Activated T-cell treated with anti-CD3 and anti-CD28 coated beads for 1 hour (primary cell): ENCODE results near the gene SLC22A7.
A peak's percentile ranks its signal among the peaks of the same experiment; 100 is the strongest.

Source experiments
- DNase-seq: peaks from one replicate; pipeline ENCODE4 v3.0.0-alpha.2; 2020; ENCODE audit warnings: low read depth

SLC22A7 gene

GRCh38 chr6:43297644-43298564, at the start of gene SLC22A7:
Gene SLC22A7 (plus strand): TSS chr6:43298260. CDS start chr6:43298359, 99 bp downstream.
- DNase-seq: no peak

GRCh38 chr6:43248791-43249190, 49.3 kb upstream of the SLC22A7 start:
- no peak for DNase-seq

DNA sequence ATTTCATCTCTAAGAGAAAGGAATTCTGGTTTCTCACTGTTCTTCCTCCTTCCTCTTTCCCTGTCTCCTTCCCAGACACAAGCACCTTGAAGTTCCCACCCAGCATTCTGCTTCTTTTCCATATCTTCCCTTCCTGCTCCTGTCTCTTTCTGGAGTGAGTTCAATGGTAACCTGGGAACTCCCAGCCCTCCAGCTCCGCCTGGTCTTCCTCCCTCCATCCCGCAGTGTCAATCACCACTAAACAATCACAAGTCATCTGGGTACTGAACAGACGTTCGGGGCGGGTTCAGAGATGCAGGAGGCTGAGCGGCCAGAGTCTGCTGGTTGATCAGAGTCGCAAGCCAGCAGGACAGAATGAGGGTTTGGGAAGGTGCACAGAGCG, 47.1 kb upstream of the SLC22A7 start:
- DNase-seq: no peak

DNA sequence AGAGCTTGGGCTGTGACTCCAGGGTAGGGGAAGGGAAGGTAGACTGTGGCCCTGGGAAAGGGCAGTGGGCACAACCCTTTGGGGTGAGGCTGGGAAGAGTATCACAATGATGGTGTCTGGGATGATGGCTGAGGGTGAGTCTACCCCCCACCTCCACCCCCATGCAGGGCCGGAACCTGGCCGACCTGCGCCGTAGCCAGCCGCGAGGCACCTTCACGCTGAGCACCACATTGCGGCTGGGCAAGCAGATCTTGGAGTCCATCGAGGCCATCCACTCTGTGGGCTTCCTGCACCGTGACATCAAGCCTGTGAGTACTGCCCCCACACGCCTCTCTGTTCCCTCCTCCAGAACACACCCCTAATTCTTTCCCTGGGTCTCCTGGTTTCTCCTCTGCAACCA, 44.7 kb upstream of the SLC22A7 start:
- DNase-seq: no peak

DNA sequence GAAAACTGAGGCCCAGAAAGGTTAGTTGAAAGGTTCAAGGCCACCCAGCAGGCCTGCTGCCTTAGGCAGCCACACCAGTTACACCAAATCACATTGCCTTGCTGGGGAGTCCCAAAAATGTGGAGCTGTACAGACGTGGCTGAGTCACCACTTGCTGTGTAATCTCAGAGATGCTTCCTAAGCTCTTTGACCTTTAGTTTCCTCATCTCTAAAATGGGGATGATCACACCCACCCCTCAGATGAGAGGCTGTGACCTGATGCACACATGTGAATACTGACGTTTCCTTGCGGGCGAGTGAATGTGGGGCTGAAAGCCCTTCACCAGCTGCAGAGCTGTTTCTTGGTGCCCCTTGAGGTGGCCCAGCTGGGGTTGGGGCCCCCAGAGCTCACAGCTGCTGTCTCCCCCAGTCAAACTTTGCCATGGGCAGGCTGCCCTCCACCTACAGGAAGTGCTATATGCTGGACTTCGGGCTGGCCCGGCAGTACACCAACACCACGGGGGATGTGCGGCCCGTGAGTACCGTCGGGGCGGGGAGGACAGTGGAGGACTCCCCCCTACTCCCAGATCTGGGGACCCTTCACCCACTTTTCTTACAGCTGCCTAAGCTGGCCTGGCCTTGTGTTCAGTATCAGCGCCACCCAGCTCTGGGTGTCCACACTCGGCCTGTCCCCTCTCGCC, 43.8 kb upstream of the SLC22A7 start:
- no peak for DNase-seq

DNA sequence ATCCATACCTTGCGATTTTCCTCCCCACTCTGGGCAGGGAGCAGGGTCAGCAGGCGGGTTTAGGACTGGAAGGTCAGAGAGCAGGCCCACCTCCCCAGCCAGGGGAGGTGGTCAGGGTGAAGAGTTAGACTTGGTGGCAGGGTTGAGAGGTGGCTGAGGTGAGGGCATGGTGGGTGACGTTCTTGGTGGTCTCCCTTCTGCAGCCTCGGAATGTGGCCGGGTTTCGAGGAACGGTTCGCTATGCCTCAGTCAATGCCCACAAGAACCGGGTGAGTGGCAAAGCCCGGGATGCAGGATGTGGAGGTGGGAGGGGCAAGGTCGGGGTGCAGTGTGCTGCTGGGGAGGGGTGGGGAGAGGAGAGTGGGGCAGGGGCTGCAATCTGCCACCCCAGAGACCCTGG, 43.2 kb upstream of the SLC22A7 start:
- no peak for DNase-seq

DNA sequence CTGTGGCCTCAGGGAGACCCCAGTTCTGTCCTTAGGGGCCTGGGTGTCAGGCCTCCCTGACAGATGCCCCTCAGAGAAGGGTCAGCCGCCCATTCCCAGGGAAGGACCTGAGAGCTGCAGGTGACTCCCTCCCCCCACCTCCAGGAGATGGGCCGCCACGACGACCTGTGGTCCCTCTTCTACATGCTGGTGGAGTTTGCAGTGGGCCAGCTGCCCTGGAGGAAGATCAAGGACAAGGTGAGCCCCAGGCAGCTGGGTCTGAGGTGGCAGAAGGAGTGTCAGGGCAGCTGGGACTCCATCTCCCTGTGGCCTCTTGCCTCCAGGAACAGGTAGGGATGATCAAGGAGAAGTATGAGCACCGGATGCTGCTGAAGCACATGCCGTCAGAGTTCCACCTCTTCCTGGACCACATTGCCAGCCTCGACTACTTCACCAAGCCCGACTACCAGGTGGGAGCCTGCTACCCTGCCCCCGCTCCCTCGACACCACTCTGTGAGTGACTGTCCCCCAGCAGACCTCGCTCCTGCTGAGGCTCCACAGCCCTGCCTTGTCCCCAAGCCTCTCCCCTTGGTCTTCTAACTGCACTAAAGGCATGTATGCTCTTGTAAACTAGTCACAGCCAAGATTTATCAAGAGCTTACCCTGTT, 42.5 kb upstream of the SLC22A7 start:
- DNase-seq: no peak

- DNase-seq: no peak
Observed at GRCh38 chr6:43256670-43257366, 41.2 kb upstream of the SLC22A7 start.

GRCh38 chr6:43257367-43258145, 40.5 kb upstream of the SLC22A7 start:
- no peak for DNase-seq

DNA sequence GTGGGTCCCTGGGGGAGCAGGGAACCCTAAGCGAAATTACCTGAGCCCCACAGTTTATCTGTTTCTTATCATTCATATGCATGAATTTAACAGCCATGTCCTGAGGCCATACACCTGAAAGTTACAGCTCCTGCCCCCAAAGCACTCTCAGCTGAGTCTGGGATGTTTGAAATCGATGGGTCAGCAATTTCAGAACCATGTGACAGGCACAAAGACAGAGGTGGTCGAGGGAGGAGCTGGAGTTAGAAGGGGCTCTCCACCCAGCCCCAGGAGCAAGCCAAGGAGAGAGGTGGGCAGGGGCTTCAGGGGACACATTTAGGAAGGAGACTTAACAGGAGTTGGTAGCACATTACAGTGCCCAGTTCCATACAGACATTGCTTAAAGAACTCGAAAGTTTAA, 39.9 kb upstream of the SLC22A7 start:
- DNase-seq: no peak

DNA sequence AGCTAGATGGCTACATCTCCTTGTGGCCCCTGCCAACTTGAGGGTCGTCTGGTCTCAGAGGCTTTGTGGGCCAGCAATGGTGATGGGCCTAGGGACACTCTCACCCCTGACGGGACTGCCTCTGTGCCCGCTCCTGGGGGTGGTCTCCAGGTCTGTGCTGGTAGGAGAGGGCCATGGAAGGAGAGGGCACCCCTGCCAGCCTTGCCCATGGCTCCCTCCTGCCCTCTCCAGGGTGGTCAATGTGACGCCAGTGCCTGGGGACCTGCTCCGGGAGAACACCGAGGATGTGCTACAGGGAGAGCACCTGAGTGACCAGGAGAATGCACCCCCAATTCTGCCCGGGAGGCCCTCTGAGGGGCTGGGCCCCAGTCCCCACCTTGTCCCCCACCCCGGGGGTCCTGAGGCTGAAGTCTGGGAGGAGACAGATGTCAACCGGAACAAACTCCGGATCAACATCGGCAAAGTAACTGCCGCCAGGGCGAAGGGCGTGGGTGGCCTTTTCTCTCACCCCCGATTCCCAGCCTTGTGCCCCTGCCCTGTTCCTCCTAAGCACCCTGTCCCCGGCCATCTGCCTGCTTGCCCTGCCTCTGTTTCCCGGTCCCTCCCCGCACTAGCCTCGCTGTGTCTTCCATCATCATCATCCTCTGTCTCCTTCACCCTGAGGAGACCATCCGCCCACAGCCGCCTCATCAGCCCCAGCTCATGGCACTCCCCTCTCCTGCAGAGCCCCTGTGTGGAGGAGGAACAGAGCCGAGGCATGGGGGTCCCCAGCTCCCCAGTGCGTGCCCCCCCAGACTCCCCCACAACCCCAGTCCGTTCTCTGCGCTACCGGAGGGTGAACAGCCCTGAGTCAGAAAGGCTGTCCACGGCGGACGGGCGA, 39.0 kb upstream of the SLC22A7 start:
- no peak for DNase-seq

DNA sequence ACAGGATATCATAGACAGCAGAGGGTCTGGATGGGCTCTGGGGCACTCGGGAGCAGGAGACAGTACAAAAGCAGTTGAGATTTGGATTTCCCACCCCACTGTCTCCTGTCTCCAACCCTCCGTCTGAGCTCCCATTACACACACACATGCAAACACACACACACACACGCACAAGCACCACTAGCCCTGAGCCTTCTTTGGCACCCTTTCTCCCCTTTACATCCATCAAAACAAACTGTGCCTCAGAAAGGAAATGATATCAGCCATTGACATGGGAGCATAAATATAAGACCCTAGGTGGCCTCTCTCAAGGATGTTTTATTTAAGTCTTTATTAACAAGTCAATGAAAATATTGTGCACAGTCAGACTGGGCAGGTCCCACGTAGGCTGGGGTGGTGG, 37.3 kb upstream of the SLC22A7 start:
- no peak for DNase-seq

DNA sequence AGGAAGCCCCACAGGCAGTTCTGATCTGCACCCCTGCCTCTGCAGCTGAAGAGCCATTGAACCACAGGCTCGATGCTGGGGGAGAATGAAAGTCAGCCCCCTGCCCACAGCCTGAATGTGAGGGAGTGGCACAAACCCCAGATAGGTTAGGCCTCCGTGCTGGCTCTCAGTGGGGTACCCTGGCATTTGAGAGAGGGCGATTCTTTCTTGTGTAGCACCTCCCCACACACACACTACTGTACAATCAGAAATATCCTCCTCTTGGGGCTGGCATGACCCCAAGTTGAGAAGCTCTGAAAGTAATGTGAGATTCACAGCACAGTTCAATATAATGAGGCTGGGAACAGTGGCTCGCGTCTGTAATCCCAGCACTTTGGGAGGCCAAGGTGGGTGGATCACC, 36.9 kb upstream of the SLC22A7 start:
- no peak for DNase-seq

- no peak for DNase-seq
Observed at GRCh38 chr6:43262000-43262779, 35.9 kb upstream of the SLC22A7 start.

DNA sequence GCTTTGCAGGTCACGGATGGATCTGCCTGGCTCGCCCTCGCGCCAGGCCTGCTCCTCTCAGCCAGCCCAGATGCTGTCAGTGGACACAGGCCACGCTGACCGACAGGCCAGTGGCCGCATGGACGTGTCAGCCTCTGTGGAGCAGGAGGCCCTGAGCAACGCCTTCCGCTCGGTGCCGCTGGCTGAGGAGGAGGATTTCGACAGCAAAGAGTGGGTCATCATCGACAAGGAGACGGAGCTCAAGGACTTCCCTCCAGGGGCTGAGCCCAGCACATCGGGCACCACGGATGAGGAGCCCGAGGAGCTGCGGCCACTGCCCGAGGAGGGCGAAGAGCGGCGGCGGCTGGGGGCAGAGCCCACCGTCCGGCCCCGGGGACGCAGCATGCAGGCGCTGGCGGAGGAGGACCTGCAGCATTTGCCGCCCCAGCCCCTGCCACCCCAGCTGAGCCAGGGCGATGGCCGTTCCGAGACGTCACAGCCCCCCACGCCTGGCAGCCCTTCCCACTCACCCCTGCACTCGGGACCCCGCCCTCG, 35.2 kb upstream of the SLC22A7 start:
- DNase-seq: no peak

- peak; percentile 73 for DNase-seq
Observed at GRCh38 chr6:43263314-43264178, 34.5 kb upstream of the SLC22A7 start.

GRCh38 chr6:43264599-43265145, 33.4 kb upstream of the SLC22A7 start:
- DNase-seq: no peak

DNA sequence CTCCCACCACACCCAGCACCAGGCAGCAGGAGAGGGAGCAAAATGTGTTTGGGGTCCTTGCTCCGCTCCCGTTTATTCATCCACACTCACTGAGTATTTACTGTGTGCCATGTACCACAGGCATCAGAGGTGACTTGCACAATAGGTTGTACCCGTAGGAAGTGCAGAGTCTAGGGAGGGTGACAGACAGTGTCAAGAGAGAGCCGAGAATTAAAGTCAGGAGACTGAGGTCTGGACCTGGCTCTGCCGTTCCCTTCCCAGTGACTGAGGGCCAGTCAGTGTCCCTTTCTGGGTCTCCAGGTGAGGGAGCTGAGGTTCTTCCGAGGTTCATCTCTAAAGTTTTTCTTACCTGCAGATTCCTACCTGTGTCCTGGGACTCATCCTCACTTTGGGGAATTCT, 32.5 kb upstream of the SLC22A7 start:
- DNase-seq: no peak
